MM.1S (cell line): ENCODE results near the gene GRID2IP.

Experiments
- DNase-seq: peaks from one replicate; pipeline ENCODE4 v3.0.0-alpha.2; 2015
- H2AFZ ChIP-seq: fragments of 300-600 bp; sonication (generic); 2 replicates; pipeline ENCODE4 v1.6.0; 2016; ENCODE audit warnings: antibody characterized with exemption, low read length
- H3F3A ChIP-seq: fragments of 300-600 bp; sonication (generic); 2 replicates; pipeline ENCODE4 v1.6.1; 2016; ENCODE audit warnings: mild to moderate bottlenecking, antibody characterized with exemption, low read length, moderate library complexity, mixed read lengths; ENCODE audit not compliant: insufficient read depth
- H3K27ac ChIP-seq: fragments of 300-600 bp; sonication (generic); 2 replicates; pipeline ENCODE4 v1.5.1; 2016; ENCODE audit warnings: mild to moderate bottlenecking, low read length
- H3K27me3 ChIP-seq: fragments of 300-600 bp; sonication (generic); replicated peaks from 2 replicates; pipeline ENCODE4 v1.6.0; 2016; ENCODE audit warnings: low read length; ENCODE audit not compliant: insufficient read depth
- H3K36me3 ChIP-seq: fragments of 300-600 bp; sonication (generic); replicated peaks from 2 replicates; pipeline ENCODE4 v1.6.1; 2016; ENCODE audit warnings: mild to moderate bottlenecking, low read length, mixed read lengths; ENCODE audit not compliant: insufficient read depth
- H3K4me1 ChIP-seq: fragments of 300-600 bp; sonication (generic); 2 replicates; pipeline ENCODE4 v1.6.1; 2016; ENCODE audit warnings: low read length, mixed read lengths
- H3K4me2 ChIP-seq: fragments of 300-600 bp; sonication (generic); 2 replicates; pipeline ENCODE4 v1.6.0; 2016; ENCODE audit warnings: low read depth, low read length
- H3K4me3 ChIP-seq: fragments of 300-600 bp; sonication (generic); 2 replicates; pipeline ENCODE4 v1.5.1; 2016; ENCODE audit warnings: low read length, mixed read lengths
- H3K79me2 ChIP-seq: fragments of 300-600 bp; sonication (generic); 2 replicates; pipeline ENCODE4 v1.6.1; 2016; ENCODE audit warnings: mixed run types, low read length, mixed read lengths
- H3K9ac ChIP-seq: fragments of 300-600 bp; sonication (generic); 2 replicates; pipeline ENCODE4 v1.6.1; 2016; ENCODE audit warnings: low read length, mixed read lengths
- H3K9me2 ChIP-seq: fragments of 300-600 bp; sonication (generic); replicated peaks from 2 replicates; pipeline ENCODE4 v1.6.1; 2016; ENCODE audit warnings: mild to moderate bottlenecking, low read length, mixed read lengths; ENCODE audit not compliant: insufficient read depth
- H3K9me3 ChIP-seq: fragments of 300-600 bp; sonication (generic); replicated peaks from 2 replicates; pipeline ENCODE4 v1.6.1; 2016; ENCODE audit warnings: mild to moderate bottlenecking, low read length, mixed read lengths; ENCODE audit not compliant: insufficient read depth
- H4K20me1 ChIP-seq: fragments of 300-600 bp; sonication (generic); 2 replicates; pipeline ENCODE4 v1.6.1; 2016; ENCODE audit warnings: mild to moderate bottlenecking, low read length, moderate library complexity, mixed read lengths; ENCODE audit not compliant: insufficient read depth
- EZH2 ChIP-seq: fragments of 300-600 bp; sonication (generic); optimal IDR thresholded peaks from 2 replicates; pipeline ENCODE3; 2017; ENCODE audit warnings: low read depth, mild to moderate bottlenecking, antibody characterized with exemption, low read length, mixed read lengths
- EZH2phosphoT487 ChIP-seq: fragments of 300-600 bp; sonication (generic); IDR thresholded peaks from 2 replicates; pipeline ENCODE4 v1.6.1; 2018; ENCODE audit warnings: antibody characterized with exemption, low read length
- TF ChIP-seq, protein P1 (sequence below): fragments of 300-600 bp; sonication (generic); IDR thresholded peaks from 2 replicates; pipeline ENCODE4 v1.5.1; 2016; ENCODE audit warnings: antibody characterized with exemption, low read length, mixed read lengths

Gene GRID2IP

DNA sequence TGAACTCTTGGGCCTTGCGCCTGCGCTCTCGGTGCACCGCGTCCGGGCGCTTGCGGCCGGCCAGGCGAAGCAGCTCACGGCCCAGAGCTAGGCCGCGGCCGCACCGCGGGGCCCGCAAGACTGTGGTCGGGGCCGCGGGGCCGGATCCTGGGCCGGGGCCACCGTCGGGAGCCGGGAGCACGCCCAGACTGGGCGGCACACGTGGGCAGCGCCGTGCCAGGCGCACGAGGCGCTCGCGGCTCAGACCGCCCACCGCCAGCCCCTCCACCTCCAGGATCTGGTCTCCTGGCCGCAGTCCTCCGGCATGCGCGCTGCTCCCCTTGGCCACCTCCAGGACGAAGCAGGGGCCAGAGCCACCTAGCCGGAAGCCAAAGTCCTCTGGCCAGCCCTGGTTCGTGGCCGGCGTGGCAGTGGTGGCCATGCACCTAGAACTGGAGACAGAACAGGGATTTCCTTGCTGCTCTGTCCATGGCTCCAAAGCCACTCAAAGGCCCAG lies at the start of gene GRID2IP:
Gene GRID2IP, minus strand, starts transcription at position 446 of the 496 bp plus-strand sequence. Its CDS starts 25 bp downstream, at position 421.
- H3K9ac ChIP-seq: no peak within 1 kb of the TSS
- no peaks in the 10 kb centered on the region for H3F3A ChIP-seq
- H3K4me2 ChIP-seq: no peak within 1 kb of the TSS
- DNase-seq: no peak
- no peak within 1 kb of the TSS for H2AFZ ChIP-seq
- H4K20me1 ChIP-seq: no peaks in the 10 kb centered on the region
- H3K4me3 ChIP-seq: no peak within 1 kb of the TSS
- H3K79me2 ChIP-seq: no peaks in the 10 kb centered on the region
- H3K27me3 ChIP-seq: no peaks in the 10 kb centered on the region
- H3K27ac ChIP-seq: no peak within 1 kb of the TSS
- H3K4me1 ChIP-seq: no peaks in the 10 kb centered on the region
- H3K9me2 ChIP-seq: no peaks in the 10 kb centered on the region
- H3K36me3 ChIP-seq: no peaks in the 10 kb centered on the region
- no peaks in the 10 kb centered on the region for H3K9me3 ChIP-seq
- TF ChIP-seq, protein P1, sequence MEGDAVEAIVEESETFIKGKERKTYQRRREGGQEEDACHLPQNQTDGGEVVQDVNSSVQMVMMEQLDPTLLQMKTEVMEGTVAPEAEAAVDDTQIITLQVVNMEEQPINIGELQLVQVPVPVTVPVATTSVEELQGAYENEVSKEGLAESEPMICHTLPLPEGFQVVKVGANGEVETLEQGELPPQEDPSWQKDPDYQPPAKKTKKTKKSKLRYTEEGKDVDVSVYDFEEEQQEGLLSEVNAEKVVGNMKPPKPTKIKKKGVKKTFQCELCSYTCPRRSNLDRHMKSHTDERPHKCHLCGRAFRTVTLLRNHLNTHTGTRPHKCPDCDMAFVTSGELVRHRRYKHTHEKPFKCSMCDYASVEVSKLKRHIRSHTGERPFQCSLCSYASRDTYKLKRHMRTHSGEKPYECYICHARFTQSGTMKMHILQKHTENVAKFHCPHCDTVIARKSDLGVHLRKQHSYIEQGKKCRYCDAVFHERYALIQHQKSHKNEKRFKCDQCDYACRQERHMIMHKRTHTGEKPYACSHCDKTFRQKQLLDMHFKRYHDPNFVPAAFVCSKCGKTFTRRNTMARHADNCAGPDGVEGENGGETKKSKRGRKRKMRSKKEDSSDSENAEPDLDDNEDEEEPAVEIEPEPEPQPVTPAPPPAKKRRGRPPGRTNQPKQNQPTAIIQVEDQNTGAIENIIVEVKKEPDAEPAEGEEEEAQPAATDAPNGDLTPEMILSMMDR: no peak
- TF ChIP-seq EZH2phosphoT487 (no peak), EZH2 (no peak)

DNA sequence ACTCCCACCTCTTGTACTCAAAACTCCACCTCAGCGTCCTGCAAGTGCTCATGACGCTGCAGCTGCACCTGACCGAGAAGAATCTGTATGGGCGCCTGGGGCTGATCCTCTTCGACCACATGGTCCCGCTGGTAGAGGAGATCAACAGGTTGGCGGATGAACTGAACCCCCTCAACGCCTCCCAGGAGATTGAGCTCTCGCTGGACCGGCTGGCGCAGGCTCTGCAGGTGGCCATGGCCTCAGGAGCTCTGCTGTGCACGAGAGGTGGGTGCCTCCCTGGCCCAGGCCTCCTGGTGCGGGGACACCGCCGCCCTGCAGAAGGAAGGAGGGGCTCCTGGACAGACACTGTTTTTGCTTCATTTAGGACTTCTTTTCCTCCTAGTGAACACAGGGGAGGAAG lies 48.8 kb upstream of the GRID2IP start:
- no peaks in the 10 kb centered on the region for H3K79me2 ChIP-seq
- H3K4me1 ChIP-seq: no peaks in the 10 kb centered on the region
- DNase-seq: no peak
- H3K9ac ChIP-seq: no peak overlapping the region
- H2AFZ ChIP-seq: no peak overlapping the region
- no peak overlapping the region for H3K27ac ChIP-seq
- TF ChIP-seq EZH2: no peak
- no peak for TF ChIP-seq EZH2phosphoT487
- H3K4me3 ChIP-seq: no peak overlapping the region
- H3K36me3 ChIP-seq: peaks cover 3% of the 10 kb centered on the region; the same call in 1 of the 2 replicates
- H3F3A ChIP-seq: no peaks in the 10 kb centered on the region
- H4K20me1 ChIP-seq: no peaks in the 10 kb centered on the region
- no peaks in the 10 kb centered on the region for H3K27me3 ChIP-seq
- no peaks in the 10 kb centered on the region for H3K9me3 ChIP-seq
- no peaks in the 10 kb centered on the region for H3K9me2 ChIP-seq
- no peak overlapping the region for H3K4me2 ChIP-seq

DNA sequence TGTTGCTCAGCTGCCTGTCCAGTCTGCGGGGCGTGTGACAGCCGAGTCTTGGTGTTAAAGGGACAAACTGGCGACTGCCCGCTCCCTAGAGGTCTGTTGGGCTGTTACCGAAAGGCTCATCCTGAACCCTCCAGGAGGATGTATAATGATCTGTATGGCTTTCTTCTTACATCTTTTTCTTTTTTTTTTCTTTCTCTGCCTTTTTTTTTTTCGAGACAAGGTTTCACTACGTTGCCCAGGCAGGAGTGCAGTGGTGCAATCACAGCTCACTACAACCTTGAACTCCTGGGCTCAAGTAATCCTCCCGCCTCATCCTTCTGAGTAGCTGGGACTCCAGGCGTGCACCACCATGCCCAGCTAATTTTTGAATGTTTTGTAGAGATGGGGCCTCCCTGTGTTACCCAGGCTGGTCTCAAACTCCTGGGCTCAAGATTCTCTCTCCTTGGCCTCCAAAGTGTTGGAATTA lies 39.4 kb upstream of the GRID2IP start:
- DNase-seq: peak; percentile 31
- Histone ChIP-seq H3K9ac (peak overlapping the region; percentile 77), H3K27ac (peak overlapping the region; percentile 32; the same call in 1 of the 2 replicates), H3K36me3 (no peaks in the 10 kb centered on the region), H3K4me3 (peak overlapping the region; percentile 100), H2AFZ (peak overlapping the region; percentile 86), H3K79me2 (peaks cover 23% of the 10 kb centered on the region), H3K9me2 (no peaks in the 10 kb centered on the region), H3F3A (peaks cover 8% of the 10 kb centered on the region), H4K20me1 (no peaks in the 10 kb centered on the region), H3K9me3 (no peaks in the 10 kb centered on the region), H3K27me3 (no peaks in the 10 kb centered on the region), H3K4me2 (peak overlapping the region; percentile 67), H3K4me1 (peaks cover 7% of the 10 kb centered on the region; the same call in 1 of the 2 replicates)
- TF ChIP-seq, protein P1: no peak
- TF ChIP-seq EZH2phosphoT487 (no peak), EZH2 (no peak)
